H4 (cell line): Measurements from ENCODE around the gene NBPF12. TPM values are rescaled to one million over a fixed set of nuclear protein-coding genes. Genes with fewer than 3 reads are reported as not detected.
"Not testable (repeated sequence)": the region's sequence is repeated elsewhere in the genome, so short reads cannot be mapped to it uniquely, and the experiment has no call there.

Experiments
- DNase-seq: peaks from one replicate; pipeline ENCODE4 v3.0.0-alpha.2; 2015; ENCODE audit warnings: low spot score
- total RNA-seq: library from RNA; depleted of rRNA; stranded (reverse); fragments of >200 nt; shearing (Covaris generic); gene quantifications from 2 replicates; pipeline ENCODE4 v1.2.3, GENCODE V29; 2014; rRNA removed

NBPF12 gene
- 2.1 and 2.5 TPM in 2 replicates for total RNA-seq

- peak; percentile 72 for DNase-seq
These were observed at the start of gene NBPF12 for GRCh38 chr1:146938242-146938902. Gene NBPF12 (plus strand): TSS chr1:146938324. CDS start chr1:146960144, 21,820 bp downstream.

- DNase-seq = not testable (repeated sequence)
These were observed 46.8 kb upstream of the NBPF12 start for GRCh38 chr1:146891355-146891754.

GRCh38 chr1:146892331-146892730, 45.8 kb upstream of the NBPF12 start:
- DNase-seq = not testable (repeated sequence)

GRCh38 chr1:146907565-146908261, 30.4 kb upstream of the NBPF12 start:
- DNase-seq = not testable (repeated sequence)

- peak; percentile 32 for DNase-seq
These were observed 25.1 kb upstream of the NBPF12 start for GRCh38 chr1:146912975-146913374.

GRCh38 chr1:146920811-146921210, 17.3 kb upstream of the NBPF12 start:
- DNase-seq = not testable (repeated sequence)

- not testable (repeated sequence) for DNase-seq
These were observed 15.5 kb upstream of the NBPF12 start for GRCh38 chr1:146922614-146923013.

GRCh38 chr1:146924106-146924505, 14.0 kb upstream of the NBPF12 start:
- DNase-seq = not testable (repeated sequence)

- not testable (repeated sequence) for DNase-seq
These were observed 11.7 kb upstream of the NBPF12 start for GRCh38 chr1:146926413-146926812.

GRCh38 chr1:146930225-146930624, 7.9 kb upstream of the NBPF12 start:
- not testable (repeated sequence) for DNase-seq

- DNase-seq = not testable (repeated sequence)
These were observed 3.5 kb upstream of the NBPF12 start for GRCh38 chr1:146934390-146935223.

- DNase-seq = not testable (repeated sequence)
These were observed 662 bp upstream of the NBPF12 start for GRCh38 chr1:146937462-146937861.

GRCh38 chr1:146938927-146939786, 1.0 kb downstream of the NBPF12 start:
- DNase-seq = not testable (repeated sequence)

GRCh38 chr1:146940293-146940692, 2.2 kb downstream of the NBPF12 start:
- DNase-seq = not testable (repeated sequence)

- not testable (repeated sequence) for DNase-seq
These were observed 5.3 kb downstream of the NBPF12 start for GRCh38 chr1:146943342-146943886.

- DNase-seq = not testable (repeated sequence)
These were observed 10.0 kb downstream of the NBPF12 start for GRCh38 chr1:146948127-146948526.

GRCh38 chr1:146964340-146964739, 26.2 kb downstream of the NBPF12 start:
- not testable (repeated sequence) for DNase-seq

- not testable (repeated sequence) for DNase-seq
These were observed 28.2 kb downstream of the NBPF12 start for GRCh38 chr1:146966351-146966750.

GRCh38 chr1:146970656-146971055, 32.5 kb downstream of the NBPF12 start:
- DNase-seq = not testable (repeated sequence)

GRCh38 chr1:146972681-146973080, 34.6 kb downstream of the NBPF12 start:
- DNase-seq = not testable (repeated sequence)

- DNase-seq = not testable (repeated sequence)
These were observed 47.7 kb downstream of the NBPF12 start for GRCh38 chr1:146985855-146986254.
